ENCODE data around the gene COL26A1. TPM values are rescaled to one million over a fixed set of nuclear protein-coding genes. Genes with fewer than 3 reads are reported as not detected.

The COL26A1 gene
- total RNA-seq, 2 experiments from 2014 or later = not detected

GRCh38 chr7:101589052-101589451 is 226.4 kb downstream of the COL26A1 start:
- ChIA-PET CTCF (interaction anchor here (1.5 kb wide), 1 partner anchor 14 kb away, joined by 6 read pairs; no protein-coding TSS in a partner anchor), POLR2A (interaction anchor here (0.6 kb wide), 1 partner anchor 27 kb away, joined by 3 read pairs; no protein-coding TSS in a partner anchor)
- no peak for DNase-seq
- no peak overlapping the region for H3K27ac Mint-ChIP-seq
- H3K4me1 Mint-ChIP-seq (ENCODE audit: low read depth) = peaks cover 2% of the 10 kb centered on the region
- TF ChIP-seq CTCF (IDR thresholded peaks at IDR 0.05) = no peak
- intact Hi-C loops (cut with micrococcal nuclease) = no loop called here
- H3K36me3 Mint-ChIP-seq (ENCODE audit: low read depth) = no peaks in the 10 kb centered on the region
- no peaks in the 10 kb centered on the region for H3K9me3 Mint-ChIP-seq
- H3K27me3 Mint-ChIP-seq = no peaks in the 10 kb centered on the region
- H3K4me3 Mint-ChIP-seq = no peak overlapping the region
- no peak for ATAC-seq

GRCh38 chr7:101589976-101590662 is 227.4 kb downstream of the COL26A1 start:
- intact Hi-C loops (cut with micrococcal nuclease) = no loop called here
- ChIA-PET POLR2A (no interaction called here), CTCF (interaction anchor here (1.5 kb wide), 1 partner anchor 13 kb away, joined by 6 read pairs; no protein-coding TSS in a partner anchor)
- Mint-ChIP-seq H3K27ac (no peak overlapping the region), H3K9me3 (no peaks in the 10 kb centered on the region), H3K36me3 (ENCODE audit: low read depth) (no peaks in the 10 kb centered on the region), H3K27me3 (no peaks in the 10 kb centered on the region), H3K4me3 (no peak overlapping the region), H3K4me1 (ENCODE audit: low read depth) (peaks cover 2% of the 10 kb centered on the region)
- DNase-seq (no peak), ATAC-seq (no peak)
- no peak for TF ChIP-seq CTCF (IDR thresholded peaks at IDR 0.05)

DNA sequence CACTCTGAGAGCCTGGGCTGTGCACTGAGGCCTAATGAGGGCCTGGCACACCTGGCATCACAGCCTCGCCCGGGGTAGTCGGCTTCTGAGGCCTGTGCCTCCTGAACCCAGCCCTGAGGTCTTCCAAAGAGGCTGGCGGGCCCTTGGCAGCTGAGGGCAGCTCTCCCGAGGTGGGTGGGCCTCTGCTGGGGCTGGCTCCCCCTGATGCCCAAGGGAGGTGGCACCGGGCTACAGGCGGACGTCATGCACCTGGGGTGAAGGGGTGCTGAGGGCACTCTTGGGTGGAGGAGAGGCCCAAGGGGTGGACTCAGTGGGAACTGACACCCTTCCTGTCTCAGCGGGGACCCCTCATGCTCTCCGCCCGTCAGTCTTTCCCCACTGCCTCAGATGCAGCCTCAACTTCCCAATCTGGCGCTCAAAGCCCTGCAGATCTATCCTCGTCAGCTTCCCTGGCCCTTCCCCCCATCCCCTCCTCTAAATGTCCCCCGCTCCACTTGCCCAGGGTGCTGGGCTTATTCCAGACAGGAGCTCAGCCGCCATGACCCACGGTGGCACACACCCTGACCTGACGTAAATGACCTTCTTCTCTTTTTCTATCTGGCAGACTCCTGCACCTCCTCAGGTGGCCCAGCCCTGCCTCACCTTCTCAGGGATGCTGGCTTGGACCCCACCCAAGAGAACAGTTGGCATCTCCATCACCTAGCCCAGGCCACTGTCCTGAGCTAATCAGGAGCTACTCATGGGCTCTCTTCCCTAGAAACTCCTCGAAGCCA is 228.2 kb downstream of the COL26A1 start:
- intact Hi-C loops (cut with micrococcal nuclease) = no loop called here
- Mint-ChIP-seq H3K36me3 (ENCODE audit: low read depth) (no peaks in the 10 kb centered on the region), H3K27me3 (peaks cover under 1% of the 10 kb centered on the region), H3K27ac (no peak overlapping the region), H3K4me1 (ENCODE audit: low read depth) (peaks cover 2% of the 10 kb centered on the region), H3K4me3 (no peak overlapping the region), H3K9me3 (no peaks in the 10 kb centered on the region)
- POLR2A ChIA-PET = interaction anchor here (0.6 kb wide), 1 partner anchor 563 kb away, joined by 3 read pairs; no protein-coding TSS in a partner anchor
- no peak for TF ChIP-seq CTCF (IDR thresholded peaks at IDR 0.05)
- DNase-seq (no peak), ATAC-seq (no peak)
- CTCF ChIA-PET = no interaction called here

GRCh38 chr7:101591504-101591903 is 228.8 kb downstream of the COL26A1 start:
- H3K27ac Mint-ChIP-seq = no peak overlapping the region

More at GRCh38 chr7:101591504-101591903, 228.8 kb downstream of the COL26A1 start:
- ChIA-PET CTCF (no interaction called here), POLR2A (interaction anchor here (0.6 kb wide), 1 partner anchor 563 kb away, joined by 3 read pairs; no protein-coding TSS in a partner anchor)
- Mint-ChIP-seq H3K4me1 (ENCODE audit: low read depth) (peaks cover 2% of the 10 kb centered on the region), H3K36me3 (ENCODE audit: low read depth) (no peaks in the 10 kb centered on the region), H3K4me3 (no peak overlapping the region), H3K27me3 (peaks cover 2% of the 10 kb centered on the region), H3K9me3 (no peaks in the 10 kb centered on the region)
- intact Hi-C loops (cut with micrococcal nuclease) = no loop called here
- ATAC-seq (no peak), DNase-seq (no peak)
- no peak for TF ChIP-seq CTCF (IDR thresholded peaks at IDR 0.05)

Data from activated CD8-positive, alpha-beta T cell treated with anti-CD3 and anti-CD28 coated beads for 36 hours (primary cell).